HEK293 (cell line): ENCODE data around the gene SAC3D1.

Experiments
- CTCF ChIA-PET: fragments of 350-600 bp; formaldehyde crosslinking; extraction: SDS; loops from one replicate; lab custom pipeline; 2021; ENCODE audit warnings: antibody characterized with exemption; lab: Yijun Ruan, JAX
- POLR2A ChIA-PET: fragments of 300-600 bp; formaldehyde crosslinking; extraction: SDS; loops from one replicate; lab custom pipeline; 2020; ENCODE audit warnings: antibody characterized with exemption, inconsistent platforms; lab: Yijun Ruan, JAX
- H3K27ac ChIP-seq: fragments of 200-500 bp; sonication (Bioruptor generic); 2 replicates; pipeline ENCODE4 v1.5.1; 2014; ENCODE audit warnings: low read depth, low read length, control low read depth, inconsistent platforms; ENCODE audit errors: extremely low read depth
- H3K36me3 ChIP-seq, 2 experiments: fragments of 200-500 bp in 1 of 2; sonication (Bioruptor generic) in 1 of 2; 1 replicate in 1 of 2; 2 replicates in 1 of 2; pipeline ENCODE4 v1.5.1; 2014 to 2017; ENCODE audit warnings: inconsistent platforms in 2 of 2, low read length in 2 of 2; ENCODE audit not compliant: control insufficient read depth in 2 of 2, insufficient read depth in 1 of 2
- H3K4me1 ChIP-seq: fragments of 200-500 bp; sonication (Bioruptor generic); 2 replicates; pipeline ENCODE4 v1.5.1; 2014; ENCODE audit warnings: mild to moderate bottlenecking, low read length, inconsistent platforms; ENCODE audit not compliant: control insufficient read depth, insufficient read depth
- H3K4me3 ChIP-seq: 2 replicates; pipeline ENCODE4 v1.5.1; 2011; ENCODE audit warnings: low read depth, mild to moderate bottlenecking, control low read depth, low read length, moderate library complexity
- H3K9me3 ChIP-seq: fragments of 200-500 bp; sonication (Bioruptor generic); 2 replicates; pipeline ENCODE4 v1.5.1; 2014; ENCODE audit warnings: low read depth, low read length, inconsistent platforms; ENCODE audit not compliant: control insufficient read depth, insufficient read depth
- REST ChIP-seq: fragments of 450-650 bp; formaldehyde crosslinking; IDR thresholded peaks from 2 replicates; pipeline ENCODE4 v1.5.1; 2016; ENCODE audit warnings: missing biosample characterization, missing genetic modification characterization
- ZNF391 ChIP-seq: fragments of 450-650 bp; formaldehyde crosslinking; IDR thresholded peaks from 2 replicates; pipeline ENCODE4 v1.5.1; 2016; ENCODE audit warnings: low read depth, missing biosample characterization, missing genetic modification characterization, borderline replicate concordance
- ZNF449 ChIP-seq: fragments of 450-650 bp; formaldehyde crosslinking; IDR thresholded peaks from 2 replicates; pipeline ENCODE4 v1.5.1; 2017; ENCODE audit warnings: missing biosample characterization, mild to moderate bottlenecking, missing genetic modification characterization, moderate library complexity
- ZNF596 ChIP-seq: fragments of 450-650 bp; IDR thresholded peaks from 2 replicates; pipeline ENCODE4 v1.5.0; 2018; ENCODE audit warnings: missing biosample characterization, mild to moderate bottlenecking, missing genetic modification characterization, moderate library complexity
- ZNF660 ChIP-seq: fragments of 450-650 bp; IDR thresholded peaks from 2 replicates; pipeline ENCODE4 v1.5.1; 2018; ENCODE audit warnings: missing biosample characterization, mild to moderate bottlenecking, missing genetic modification characterization
- TF ChIP-seq, protein P1 (sequence below): fragments of 450-650 bp; formaldehyde crosslinking; IDR thresholded peaks from 2 replicates; pipeline ENCODE4 v1.5.1; 2017; ENCODE audit warnings: missing biosample characterization, missing genetic modification characterization
- TF ChIP-seq, protein P2 (sequence below): fragments of 450-650 bp; formaldehyde crosslinking; IDR thresholded peaks from 2 replicates; pipeline ENCODE4 v1.5.1; 2017; ENCODE audit warnings: missing biosample characterization, missing genetic modification characterization
- TF ChIP-seq, protein P3 (sequence below): fragments of 450-650 bp; formaldehyde crosslinking; IDR thresholded peaks from 2 replicates; pipeline ENCODE4 v1.5.1; 2017; ENCODE audit warnings: missing biosample characterization, missing genetic modification characterization
- TF ChIP-seq, protein P4 (sequence below): fragments of 450-650 bp; formaldehyde crosslinking; IDR thresholded peaks from 2 replicates; pipeline ENCODE4 v1.5.1; 2016; ENCODE audit warnings: missing biosample characterization, missing genetic modification characterization

The SAC3D1 gene

DNA sequence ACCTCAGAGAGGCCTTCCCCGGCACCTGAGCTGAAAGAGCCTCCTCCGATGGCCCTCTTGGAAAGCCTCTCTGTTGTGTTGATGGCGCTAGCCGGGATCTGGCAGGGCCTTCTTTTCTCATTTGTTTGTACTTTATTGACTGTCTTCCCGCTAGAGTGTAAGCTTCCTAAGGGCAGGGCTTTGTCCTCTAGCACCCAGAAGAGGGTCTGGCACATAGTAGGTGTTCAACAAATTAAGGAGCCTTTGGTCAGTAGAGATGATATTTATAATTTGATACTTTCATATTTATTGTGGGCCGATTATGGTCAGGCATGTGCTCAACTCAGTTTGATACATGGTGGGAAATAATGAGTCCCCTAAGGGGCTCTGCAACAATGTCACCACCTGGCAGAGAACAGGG is 23.1 kb upstream of the SAC3D1 start (continued):
- no peak for TF ChIP-seq REST
- TF ChIP-seq, protein P1, sequence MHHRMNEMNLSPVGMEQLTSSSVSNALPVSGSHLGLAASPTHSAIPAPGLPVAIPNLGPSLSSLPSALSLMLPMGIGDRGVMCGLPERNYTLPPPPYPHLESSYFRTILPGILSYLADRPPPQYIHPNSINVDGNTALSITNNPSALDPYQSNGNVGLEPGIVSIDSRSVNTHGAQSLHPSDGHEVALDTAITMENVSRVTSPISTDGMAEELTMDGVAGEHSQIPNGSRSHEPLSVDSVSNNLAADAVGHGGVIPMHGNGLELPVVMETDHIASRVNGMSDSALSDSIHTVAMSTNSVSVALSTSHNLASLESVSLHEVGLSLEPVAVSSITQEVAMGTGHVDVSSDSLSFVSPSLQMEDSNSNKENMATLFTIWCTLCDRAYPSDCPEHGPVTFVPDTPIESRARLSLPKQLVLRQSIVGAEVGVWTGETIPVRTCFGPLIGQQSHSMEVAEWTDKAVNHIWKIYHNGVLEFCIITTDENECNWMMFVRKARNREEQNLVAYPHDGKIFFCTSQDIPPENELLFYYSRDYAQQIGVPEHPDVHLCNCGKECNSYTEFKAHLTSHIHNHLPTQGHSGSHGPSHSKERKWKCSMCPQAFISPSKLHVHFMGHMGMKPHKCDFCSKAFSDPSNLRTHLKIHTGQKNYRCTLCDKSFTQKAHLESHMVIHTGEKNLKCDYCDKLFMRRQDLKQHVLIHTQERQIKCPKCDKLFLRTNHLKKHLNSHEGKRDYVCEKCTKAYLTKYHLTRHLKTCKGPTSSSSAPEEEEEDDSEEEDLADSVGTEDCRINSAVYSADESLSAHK (tag by site-specific recombination) = no peak
- TF ChIP-seq, all 188 proteins: peak for 0

GRCh38 chr11:65019824-65020223 is 21.2 kb upstream of the SAC3D1 start:
- ChIA-PET CTCF (no interaction called here), POLR2A (no interaction called here)
- TF ChIP-seq, protein P2, sequence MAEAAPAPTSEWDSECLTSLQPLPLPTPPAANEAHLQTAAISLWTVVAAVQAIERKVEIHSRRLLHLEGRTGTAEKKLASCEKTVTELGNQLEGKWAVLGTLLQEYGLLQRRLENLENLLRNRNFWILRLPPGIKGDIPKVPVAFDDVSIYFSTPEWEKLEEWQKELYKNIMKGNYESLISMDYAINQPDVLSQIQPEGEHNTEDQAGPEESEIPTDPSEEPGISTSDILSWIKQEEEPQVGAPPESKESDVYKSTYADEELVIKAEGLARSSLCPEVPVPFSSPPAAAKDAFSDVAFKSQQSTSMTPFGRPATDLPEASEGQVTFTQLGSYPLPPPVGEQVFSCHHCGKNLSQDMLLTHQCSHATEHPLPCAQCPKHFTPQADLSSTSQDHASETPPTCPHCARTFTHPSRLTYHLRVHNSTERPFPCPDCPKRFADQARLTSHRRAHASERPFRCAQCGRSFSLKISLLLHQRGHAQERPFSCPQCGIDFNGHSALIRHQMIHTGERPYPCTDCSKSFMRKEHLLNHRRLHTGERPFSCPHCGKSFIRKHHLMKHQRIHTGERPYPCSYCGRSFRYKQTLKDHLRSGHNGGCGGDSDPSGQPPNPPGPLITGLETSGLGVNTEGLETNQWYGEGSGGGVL (tag by site-specific recombination) = no peak
- TF ChIP-seq, protein P3, sequence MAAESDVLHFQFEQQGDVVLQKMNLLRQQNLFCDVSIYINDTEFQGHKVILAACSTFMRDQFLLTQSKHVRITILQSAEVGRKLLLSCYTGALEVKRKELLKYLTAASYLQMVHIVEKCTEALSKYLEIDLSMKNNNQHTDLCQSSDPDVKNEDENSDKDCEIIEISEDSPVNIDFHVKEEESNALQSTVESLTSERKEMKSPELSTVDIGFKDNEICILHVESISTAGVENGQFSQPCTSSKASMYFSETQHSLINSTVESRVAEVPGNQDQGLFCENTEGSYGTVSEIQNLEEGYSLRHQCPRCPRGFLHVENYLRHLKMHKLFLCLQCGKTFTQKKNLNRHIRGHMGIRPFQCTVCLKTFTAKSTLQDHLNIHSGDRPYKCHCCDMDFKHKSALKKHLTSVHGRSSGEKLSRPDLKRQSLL (tag by site-specific recombination) = no peak
- TF ChIP-seq ZNF449 (no peak), REST (peak; percentile 37; the same call in 1 of the 2 replicates), ZNF391 (tag by site-specific recombination) (no peak), ZNF660 (tag by site-specific recombination) (no peak), ZNF596 (no peak)
- TF ChIP-seq, protein P4, sequence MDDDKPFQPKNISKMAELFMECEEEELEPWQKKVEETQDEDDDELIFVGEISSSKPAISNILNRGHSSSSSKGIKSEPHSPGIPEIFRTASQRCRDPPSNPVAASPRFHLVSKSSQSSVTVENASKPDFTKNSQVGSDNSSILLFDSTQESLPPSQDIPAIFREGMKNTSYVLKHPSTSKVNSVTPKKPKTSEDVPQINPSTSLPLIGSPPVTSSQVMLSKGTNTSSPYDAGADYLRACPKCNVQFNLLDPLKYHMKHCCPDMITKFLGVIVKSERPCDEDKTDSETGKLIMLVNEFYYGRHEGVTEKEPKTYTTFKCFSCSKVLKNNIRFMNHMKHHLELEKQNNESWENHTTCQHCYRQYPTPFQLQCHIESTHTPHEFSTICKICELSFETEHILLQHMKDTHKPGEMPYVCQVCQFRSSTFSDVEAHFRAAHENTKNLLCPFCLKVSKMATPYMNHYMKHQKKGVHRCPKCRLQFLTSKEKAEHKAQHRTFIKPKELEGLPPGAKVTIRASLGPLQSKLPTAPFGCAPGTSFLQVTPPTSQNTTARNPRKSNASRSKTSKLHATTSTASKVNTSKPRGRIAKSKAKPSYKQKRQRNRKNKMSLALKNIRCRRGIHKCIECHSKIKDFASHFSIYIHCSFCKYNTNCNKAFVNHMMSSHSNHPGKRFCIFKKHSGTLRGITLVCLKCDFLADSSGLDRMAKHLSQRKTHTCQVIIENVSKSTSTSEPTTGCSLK (tag by site-specific recombination) = no peak
- peaks cover 0 to 54% of the 10 kb centered on the region in 2 experiments; a peak in 2 of 3 replicates for H3K36me3 ChIP-seq
- H3K4me3 ChIP-seq = no peak overlapping the region
- no peaks in the 10 kb centered on the region for H3K9me3 ChIP-seq
- H3K4me1 ChIP-seq = no peaks in the 10 kb centered on the region
- no peak overlapping the region for H3K27ac ChIP-seq
